GM23338 (cell line): ENCODE results near the gene CRACDL. TPM values are rescaled to one million over a fixed set of nuclear protein-coding genes. Genes with fewer than 3 reads are reported as not detected.

Experiments used
- ATAC-seq: fragments of 200-7000 bp; cut with Tn5 transposase; 3 replicates; pipeline ENCODE4 v1.9.1; 2020
- DNase-seq: peaks from one replicate; pipeline ENCODE4 v3.0.0-alpha.2; 2015; ENCODE audit warnings: low spot score
- H2AFZ ChIP-seq: fragments of 200-600 bp; sonication (generic); 2 replicates; pipeline ENCODE4 v1.8.0; 2016; ENCODE audit warnings: antibody characterized with exemption, mild to moderate bottlenecking, moderate library complexity
- H3F3A ChIP-seq: fragments of 200-600 bp; sonication (generic); replicated peaks from 2 replicates; pipeline ENCODE4 v1.8.0; 2017; ENCODE audit warnings: antibody characterized with exemption, mixed run types, low read depth
- H3K27ac ChIP-seq: fragments of 200-600 bp; sonication (generic); 2 replicates; pipeline ENCODE4 v1.6.1; 2016; ENCODE audit warnings: low read depth
- H3K27me3 ChIP-seq: fragments of 200-600 bp; sonication (generic); 2 replicates; pipeline ENCODE4 v1.8.0; 2016; ENCODE audit warnings: mild to moderate bottlenecking, mixed run types, moderate library complexity; ENCODE audit not compliant: insufficient read depth
- H3K36me3 ChIP-seq: fragments of 200-600 bp; sonication (generic); 2 replicates; pipeline ENCODE4 v1.8.0; 2016; ENCODE audit warnings: mild to moderate bottlenecking; ENCODE audit not compliant: insufficient read depth
- H3K4me1 ChIP-seq: fragments of 200-600 bp; sonication (generic); 2 replicates; pipeline ENCODE4 v1.8.0; 2016; ENCODE audit warnings: mild to moderate bottlenecking, moderate library complexity; ENCODE audit not compliant: insufficient read depth
- H3K4me2 ChIP-seq: fragments of 200-600 bp; sonication (generic); 2 replicates; pipeline ENCODE4 v1.7.1; 2017; ENCODE audit warnings: mixed run types
- H3K4me3 ChIP-seq: fragments of 200-600 bp; sonication (generic); 2 replicates; pipeline ENCODE4 v1.6.1; 2016; ENCODE audit warnings: mixed run types
- H3K79me2 ChIP-seq: fragments of 200-600 bp; sonication (generic); replicated peaks from 2 replicates; pipeline ENCODE4 v1.8.0; 2017; ENCODE audit warnings: mild to moderate bottlenecking; ENCODE audit not compliant: insufficient read depth
- H3K9me2 ChIP-seq: fragments of 200-600 bp; sonication (generic); 2 replicates; pipeline ENCODE4 v1.8.0; 2017; ENCODE audit not compliant: insufficient read depth
- H4K20me1 ChIP-seq: fragments of 200-600 bp; sonication (generic); replicated peaks from 2 replicates; pipeline ENCODE4 v1.8.0; 2017; ENCODE audit warnings: mild to moderate bottlenecking; ENCODE audit not compliant: insufficient read depth
- H3K27ac Mint-ChIP-seq: 2 replicates; pipeline ENCODE4 v1.8.0; 2020; ENCODE audit warnings: inconsistent platforms, mild to moderate bottlenecking, moderate library complexity, mixed read lengths
- H3K27me3 Mint-ChIP-seq: 3 replicates; pipeline ENCODE4 v1.8.0; 2022; ENCODE audit warnings: low read depth, mild to moderate bottlenecking, moderate library complexity, mixed read lengths, inconsistent platforms; ENCODE audit not compliant: insufficient read depth, poor library complexity
- H3K36me3 Mint-ChIP-seq: 3 replicates; pipeline ENCODE4 v1.8.0; 2021; ENCODE audit warnings: low read depth, mild to moderate bottlenecking, inconsistent platforms, moderate library complexity, mixed read lengths
- H3K4me1 Mint-ChIP-seq: 3 replicates; pipeline ENCODE4 v1.8.0; 2020; ENCODE audit warnings: mild to moderate bottlenecking, inconsistent platforms, mixed read lengths
- H3K4me3 Mint-ChIP-seq: 3 replicates; pipeline ENCODE4 v1.8.0; 2021; ENCODE audit warnings: moderate library complexity, mild to moderate bottlenecking, inconsistent platforms, mixed read lengths
- H3K9me3 Mint-ChIP-seq: 3 replicates; pipeline ENCODE4 v1.8.0; 2020; ENCODE audit warnings: moderate library complexity, mild to moderate bottlenecking, inconsistent platforms, mixed read lengths
- CREB1 ChIP-seq: fragments of 250-450 bp; sonication (Bioruptor Pico); IDR thresholded peaks from 2 replicates; pipeline ENCODE4 v1.5.0; 2020; ENCODE audit warnings: low read depth, mild to moderate bottlenecking, moderate library complexity
- ETS1 ChIP-seq: IDR thresholded peaks from 2 replicates; pipeline ENCODE4 v1.6.1; 2016; ENCODE audit warnings: antibody characterized with exemption
- EZH2phosphoT487 ChIP-seq: fragments of 200-600 bp; sonication (generic); IDR thresholded peaks from one replicate; pipeline ENCODE4 v1.8.1; 2018; ENCODE audit warnings: antibody characterized with exemption; ENCODE audit not compliant: unreplicated experiment
- NANOG ChIP-seq: IDR thresholded peaks from 2 replicates; pipeline ENCODE4 v1.6.1; 2016; ENCODE audit warnings: antibody characterized with exemption, borderline replicate concordance
- POLR2AphosphoS5 ChIP-seq: IDR thresholded peaks from 2 replicates; pipeline ENCODE4 v1.6.1; 2016; ENCODE audit warnings: antibody characterized with exemption, low read depth
- STAT1 ChIP-seq: IDR thresholded peaks from one replicate; pipeline ENCODE4 v1.6.1; 2016; ENCODE audit warnings: antibody characterized with exemption; ENCODE audit not compliant: unreplicated experiment
- ZNF114 ChIP-seq: fragments of 250-450 bp; sonication (Bioruptor Pico); IDR thresholded peaks from 2 replicates; pipeline ENCODE4 v1.5.0; 2020; ENCODE audit warnings: mild to moderate bottlenecking, moderate library complexity
- ZNF462 ChIP-seq: fragments of 250-450 bp; sonication (Bioruptor Pico); IDR thresholded peaks from 2 replicates; pipeline ENCODE4 v1.5.0; 2020; ENCODE audit warnings: mild to moderate bottlenecking, moderate library complexity
- polyA plus RNA-seq: library from polyadenylated mRNA; unstranded; fragments of >200 nt; fragmentation: Nextera tagmentation; extraction: Ambion mirVana; gene quantifications from 2 replicates; pipeline ENCODE4 v1.2.1, GENCODE V29; 2016
- total RNA-seq: library from RNA; depleted of rRNA; stranded (reverse); fragments of >200 nt; shearing (Covaris generic); gene quantifications from 2 replicates; pipeline ENCODE4 v1.2.3, GENCODE V29; 2014

Gene CRACDL
- total and polyA plus RNA-seq, 2 experiments from 2014 or later = 0.14 to 0.16 TPM

GRCh38 chr2:98898423-98898841 is 37.6 kb downstream of the CRACDL start (continued):
- TF ChIP-seq ZNF462 (CRISPR knock-in tag) = no peak
- TF ChIP-seq EZH2phosphoT487 = no peak
- TF ChIP-seq NANOG = no peak
- no peak for TF ChIP-seq CREB1 (CRISPR knock-in tag)
- no peak for TF ChIP-seq STAT1
- no peak for TF ChIP-seq ETS1
- no peak for TF ChIP-seq ZNF114 (CRISPR knock-in tag)

- peaks cover 3% of the 10 kb centered on the region for H3K9me3 Mint-ChIP-seq
- peaks cover 5% of the 10 kb centered on the region for H3K27me3 Mint-ChIP-seq
- Histone ChIP-seq H3F3A (no peaks in the 10 kb centered on the region), H4K20me1 (no peaks in the 10 kb centered on the region), H3K27ac (no peak overlapping the region), H3K4me2 (no peak overlapping the region), H3K4me1 (no peaks in the 10 kb centered on the region), H3K36me3 (no peaks in the 10 kb centered on the region), H3K4me3 (no peak overlapping the region), H3K27me3 (no peaks in the 10 kb centered on the region), H3K9me2 (0 out of 2 replicates have a peak, but pooled peaks cover 4% of the 10 kb centered on the region), H3K79me2 (no peaks in the 10 kb centered on the region), H2AFZ (peak overlapping the region; percentile 74)
- H3K36me3 Mint-ChIP-seq = no peaks in the 10 kb centered on the region
- DNase-seq = no peak
- no peak overlapping the region; the same call in 1 of the 2 replicates for H3K27ac Mint-ChIP-seq
- H3K4me1 Mint-ChIP-seq = peaks cover 5% of the 10 kb centered on the region; the same call in 2 of the 3 replicates
- TF ChIP-seq ZNF114 (CRISPR knock-in tag) (no peak), NANOG (no peak), POLR2AphosphoS5 (no peak), ZNF462 (CRISPR knock-in tag) (no peak)
- no peak for ATAC-seq
- no peak overlapping the region for H3K4me3 Mint-ChIP-seq
Measured at GRCh38 chr2:98897746-98898145, 38.3 kb downstream of the CRACDL start.
